Measurements from ENCODE around the gene CEP63.

CEP63 gene

GRCh38 chr3:134610432-134611385, 124.9 kb downstream of the CEP63 start:
- H3K27ac ChIP-seq, result no peak overlapping the region
- TF ChIP-seq CTCF (conservative IDR thresholded peaks at IDR 0.05), result no peak

GRCh38 chr3:134611516-134611915, 125.7 kb downstream of the CEP63 start:
- H3K27ac ChIP-seq, result no peak overlapping the region
- no peak for TF ChIP-seq CTCF (conservative IDR thresholded peaks at IDR 0.05)

- no peak overlapping the region for H3K27ac ChIP-seq
- no peak for TF ChIP-seq CTCF (conservative IDR thresholded peaks at IDR 0.05)
Measured at GRCh38 chr3:134613006-134613520, 127.2 kb downstream of the CEP63 start.

GRCh38 chr3:134614955-134615354, 129.1 kb downstream of the CEP63 start:
- H3K27ac ChIP-seq, result no peak overlapping the region
- no peak for TF ChIP-seq CTCF (conservative IDR thresholded peaks at IDR 0.05)

GRCh38 chr3:134615743-134616142, 129.9 kb downstream of the CEP63 start:
- no peak for TF ChIP-seq CTCF (conservative IDR thresholded peaks at IDR 0.05)

GRCh38 chr3:134617608-134618477, 132.0 kb downstream of the CEP63 start:
- no peak for TF ChIP-seq CTCF (conservative IDR thresholded peaks at IDR 0.05)
- H3K27ac ChIP-seq, result no peak overlapping the region

More at GRCh38 chr3:134615743-134616142, 129.9 kb downstream of the CEP63 start:
- H3K27ac ChIP-seq, result no peak overlapping the region

Measured in VCaP (cell line).